IMR-90 (cell line): ENCODE results near the gene TNFRSF1A. TPM values are rescaled to one million over a fixed set of nuclear protein-coding genes. Genes with fewer than 3 reads are reported as not detected.
A peak's percentile ranks its signal among the peaks of the same experiment; 100 is the strongest.

Experiments used
- ATAC-seq: fragments of 200-7000 bp; cut with Tn5 transposase; 2 replicates; pipeline ENCODE4 v1.9.1; 2020; ENCODE audit warnings: low read depth, mild to moderate bottlenecking, moderate library complexity
- BruUV-seq: library from RNA; stranded (reverse); fragments of 400-500 nt; replicated peaks from 2 replicates; lab custom pipeline; 2021; lab: Mats Ljungman, UMichigan
- CTCF ChIA-PET: fragments of 300-600 bp; formaldehyde crosslinking; extraction: SDS; loops from one replicate; lab custom pipeline; 2021; ENCODE audit warnings: antibody characterized with exemption; lab: Yijun Ruan, JAX
- POLR2A ChIA-PET: fragments of 300-600 bp; sonication (Branson Sonifier 250); formaldehyde crosslinking; loops from one replicate; lab custom pipeline; 2022; ENCODE audit warnings: antibody characterized with exemption; ENCODE audit not compliant: unreplicated experiment; lab: Charles Lee
- DNase-seq: peaks from one replicate; pipeline ENCODE4 v3.0.0; 2013
- H2AFZ ChIP-seq: replicated peaks from 2 replicates; pipeline ENCODE3; 2013; ENCODE audit warnings: low read length, mild to moderate bottlenecking; ENCODE audit not compliant: poor library complexity
- H2AK5ac ChIP-seq: 2 replicates; pipeline ENCODE4 v1.6.1; 2013; ENCODE audit warnings: low read depth, low read length, inconsistent platforms
- H2AK9ac ChIP-seq: replicated peaks from 2 replicates; pipeline ENCODE3; 2013; ENCODE audit warnings: mild to moderate bottlenecking, low read depth, low read length, moderate library complexity; ENCODE audit not compliant: poor library complexity
- H2BK120ac ChIP-seq: 2 replicates; pipeline ENCODE4 v1.6.1; 2013; ENCODE audit warnings: low read depth, low read length, inconsistent platforms
- H2BK15ac ChIP-seq: 3 replicates; pipeline ENCODE4 v1.6.1; 2013; ENCODE audit warnings: low read depth, low read length, inconsistent platforms
- H2BK20ac ChIP-seq: 2 replicates; pipeline ENCODE4 v1.6.1; 2013; ENCODE audit warnings: low read depth, mild to moderate bottlenecking, inconsistent platforms, low read length, moderate library complexity
- H2BK5ac ChIP-seq: 2 replicates; pipeline ENCODE4 v1.6.1; 2013; ENCODE audit warnings: mild to moderate bottlenecking, low read depth, low read length, inconsistent platforms; ENCODE audit not compliant: poor library complexity, severe bottlenecking
- H3K14ac ChIP-seq: replicated peaks from 2 replicates; pipeline ENCODE4 v1.6.1; 2013; ENCODE audit warnings: low read depth, low read length, inconsistent platforms
- H3K18ac ChIP-seq: 2 replicates; pipeline ENCODE4 v1.6.1; 2013; ENCODE audit warnings: low read depth, low read length, control low read depth
- H3K23ac ChIP-seq: 2 replicates; pipeline ENCODE4 v1.6.1; 2013; ENCODE audit warnings: low read depth, low read length, inconsistent platforms
- H3K27ac ChIP-seq: 2 replicates; pipeline ENCODE4 v1.5.1; 2013; ENCODE audit warnings: mild to moderate bottlenecking, control low read depth, low read length; ENCODE audit not compliant: insufficient read depth
- H3K27me3 ChIP-seq: 2 replicates; pipeline ENCODE4 v1.6.1; 2013; ENCODE audit warnings: low read length; ENCODE audit not compliant: control insufficient read depth, insufficient read depth
- H3K36me3 ChIP-seq: 2 replicates; pipeline ENCODE4 v1.6.1; 2013; ENCODE audit warnings: low read length, mixed read lengths; ENCODE audit not compliant: control insufficient read depth, insufficient read depth
- H3K4ac ChIP-seq: 2 replicates; pipeline ENCODE4 v1.6.1; 2013; ENCODE audit warnings: low read depth, low read length, inconsistent platforms
- H3K4me1 ChIP-seq: 2 replicates; pipeline ENCODE4 v1.6.1; 2013; ENCODE audit warnings: low read length, mixed read lengths; ENCODE audit not compliant: control insufficient read depth, insufficient read depth
- H3K4me2 ChIP-seq: 2 replicates; pipeline ENCODE4 v1.6.1; 2013; ENCODE audit warnings: low read depth, mild to moderate bottlenecking, control low read depth, low read length, moderate library complexity
- H3K4me3 ChIP-seq: 2 replicates; pipeline ENCODE4 v1.5.1; 2013; ENCODE audit warnings: low read depth, mild to moderate bottlenecking, control low read depth, low read length, moderate library complexity; ENCODE audit not compliant: insufficient read depth
- H3K56ac ChIP-seq: 2 replicates; pipeline ENCODE4 v1.6.1; 2013; ENCODE audit warnings: low read length, inconsistent platforms; ENCODE audit not compliant: insufficient read depth; ENCODE audit errors: extremely low read depth
- H3K79me1 ChIP-seq, 2 experiments: 2 replicates each; pipeline ENCODE4 v1.6.1; 2013; ENCODE audit warnings: low read length in 2 of 2, inconsistent platforms in 1 of 2, low read depth in 1 of 2
- H3K9ac ChIP-seq: 2 replicates; pipeline ENCODE4 v1.6.1; 2013; ENCODE audit warnings: low read depth, low read length, control low read depth
- H3K9me1 ChIP-seq: 2 replicates; pipeline ENCODE4 v1.6.1; 2013; ENCODE audit warnings: low read length, inconsistent platforms; ENCODE audit not compliant: insufficient read depth
- H3K9me3 ChIP-seq: 2 replicates; pipeline ENCODE4 v1.6.1; 2013; ENCODE audit warnings: low read length; ENCODE audit not compliant: control insufficient read depth, insufficient read depth
- H4K20me1 ChIP-seq: 2 replicates; pipeline ENCODE4 v1.6.1; 2013; ENCODE audit warnings: low read length, inconsistent platforms; ENCODE audit not compliant: insufficient read depth
- H4K5ac ChIP-seq: 2 replicates; pipeline ENCODE4 v1.6.1; 2013; ENCODE audit warnings: mild to moderate bottlenecking, low read depth, low read length, control low read depth
- H4K8ac ChIP-seq, 2 experiments: 2 replicates each; pipeline ENCODE4 v1.6.1; 2013; ENCODE audit warnings: low read depth in 2 of 2, low read length in 2 of 2, control low read depth in 1 of 2, inconsistent platforms in 1 of 2
- H4K91ac ChIP-seq: 2 replicates; pipeline ENCODE4 v1.6.1; 2013; ENCODE audit warnings: low read depth, low read length, inconsistent platforms; ENCODE audit not compliant: insufficient read depth
- BHLHE40 ChIP-seq: fragments of 150-350 bp; IDR thresholded peaks from 2 replicates; pipeline ENCODE4 v1.6.1; 2016; ENCODE audit warnings: mild to moderate bottlenecking, low read depth, low read length
- CHD1 ChIP-seq: IDR thresholded peaks from 2 replicates; pipeline ENCODE4 v1.6.1; 2012; ENCODE audit warnings: low read depth, low read length, improper control_type of control experiment
- MAFK ChIP-seq: IDR thresholded peaks from 2 replicates; pipeline ENCODE4 v1.6.1; 2012; ENCODE audit warnings: low read depth, low read length, improper control_type of control experiment
- MAZ ChIP-seq: IDR thresholded peaks from 2 replicates; pipeline ENCODE4 v1.6.1; 2012; ENCODE audit warnings: low read depth, mild to moderate bottlenecking, low read length, improper control_type of control experiment, moderate library complexity, borderline replicate concordance
- NFE2L2 ChIP-seq: fragments of 150-350 bp; IDR thresholded peaks from 2 replicates; pipeline ENCODE4 v1.6.1; 2016; ENCODE audit warnings: low read depth, mild to moderate bottlenecking, low read length
- POLR2A ChIP-seq: IDR thresholded peaks from 2 replicates; pipeline ENCODE4 v1.6.1; 2012; ENCODE audit warnings: mild to moderate bottlenecking, low read depth, low read length
- RAD21 ChIP-seq: IDR thresholded peaks from 2 replicates; pipeline ENCODE4 v1.6.1; 2012; ENCODE audit warnings: low read length, improper control_type of control experiment
- RCOR1 ChIP-seq: IDR thresholded peaks from 2 replicates; pipeline ENCODE4 v1.6.1; 2012; ENCODE audit warnings: mild to moderate bottlenecking, low read length, improper control_type of control experiment; ENCODE audit not compliant: insufficient replicate concordance
- RFX5 ChIP-seq: IDR thresholded peaks from 2 replicates; pipeline ENCODE4 v1.8.0; 2012; ENCODE audit warnings: low read depth, mild to moderate bottlenecking, low read length, moderate library complexity
- WGBS, 2 experiments: methylation state at CpG; one replicate each; pipeline versions ENCODE4 v1.1.5 to v1.1.7; 2013; ENCODE audit warnings: missing lambda C conversion rate in 2 of 2; ENCODE audit not compliant: insufficient read length in 1 of 2; ENCODE audit errors: extremely low coverage in 2 of 2; 5-methylcytosine and 5-hydroxymethylcytosine counted together
- dilution Hi-C: fragments of 300-500 bp; cut with HindIII; formaldehyde crosslinking; loops from one replicate; pipeline ENCODE4 v1.14.3; 2018; ENCODE audit warnings: low sequenced_read_pairs; ENCODE audit not compliant: unreplicated experiment
- in situ Hi-C: fragments of 300-500 bp; cut with MboI; formaldehyde crosslinking; loops from 3 replicates; pipeline ENCODE4 v1.14.3; 2019; ENCODE audit warnings: low sequenced_read_pairs, inconsistent platforms, mixed read lengths
- intact Hi-C: fragments of 100-400 bp; cut with micrococcal nuclease; formaldehyde crosslinking; loops from 2 replicates; pipeline ENCODE4 v1.10.0; 2022
- polyA plus RNA-seq, 3 experiments: library from polyadenylated mRNA; depleted of rRNA; stranded (reverse); fragments of >200 nt; gene quantifications; 2 replicates each; pipeline ENCODE4 v1.2.3, GENCODE V29; 2012; ENCODE audit warnings: low replicate concordance in 1 of 3
- total RNA-seq: library from RNA; depleted of rRNA; stranded (reverse); fragments of >200 nt; gene quantifications from 2 replicates; pipeline ENCODE4 v1.2.3, GENCODE V29; 2012
- TF ChIP-seq, protein P1 (sequence below): conservative IDR thresholded peaks from 2 replicates; pipeline ENCODE4 v1.5.1; 2012; ENCODE audit warnings: mild to moderate bottlenecking, low read depth, low read length, improper control_type of control experiment

TNFRSF1A gene
- total and polyA plus RNA-seq, 2 of the 4 experiments (the other 2 are of a cell fraction): 79.6 to 136 TPM

GRCh38 chr12:6284273-6284672, 57.6 kb downstream of the TNFRSF1A start (continued):
- TF ChIP-seq BHLHE40: no peak

GRCh38 chr12:6282453-6282840, 59.4 kb downstream of the TNFRSF1A start:
- Histone ChIP-seq H2BK20ac (peak overlapping the region; percentile 62; the same call in 1 of the 2 replicates), H3K4me3 (no peak overlapping the region), H2AFZ (peak overlapping the region; percentile 53), H2BK120ac (peak overlapping the region; percentile 83), H2BK15ac (peak overlapping the region; percentile 53; the same call in 2 of the 3 replicates), H3K23ac (no peak overlapping the region), H3K9ac (no peak overlapping the region), H3K27me3 (no peaks in the 10 kb centered on the region), H2BK5ac (peak overlapping the region; percentile 27), H4K91ac (peak overlapping the region; percentile 64), H3K9me3 (no peaks in the 10 kb centered on the region), H4K5ac (no peak overlapping the region), H3K27ac (no peak overlapping the region), H3K56ac (no peak overlapping the region), H3K9me1 (peaks cover 30% of the 10 kb centered on the region), H4K20me1 (no peaks in the 10 kb centered on the region), H3K79me1 (peaks cover 0 to 6% of the 10 kb centered on the region in 2 experiments; a peak in 1 of 4 replicates), H3K4me1 (peaks cover 33% of the 10 kb centered on the region), H2AK9ac (peak overlapping the region; percentile 80), H3K36me3 (no peaks in the 10 kb centered on the region), H3K4ac (peak overlapping the region; percentile 78), H2AK5ac (peak overlapping the region; percentile 92), H3K14ac (no peak overlapping the region), H3K18ac (no peak overlapping the region; the same call in 1 of the 2 replicates), H3K4me2 (no peak overlapping the region), H4K8ac (peak overlapping the region in 1 of 2 experiments; percentile 31; a peak in 1 of 4 replicates)
- DNase-seq (no peak), ATAC-seq (no peak)
- dilution Hi-C loops: no loop called here
- in situ Hi-C loops: loop anchor here (25.0 kb wide), 1 partner anchor 820 kb away; no protein-coding TSS in a partner anchor
- WGBS, 2 experiments: 94% methylated on average over 2 of the region's 4 CpGs; no CpG with 5 or more reads in 1 of the 2 experiments
- TF ChIP-seq RCOR1: no peak
- no peak for TF ChIP-seq RFX5
- no peak for TF ChIP-seq MAFK
- TF ChIP-seq RAD21: no peak
- no peak for TF ChIP-seq MAZ
- no peak for TF ChIP-seq POLR2A
- TF ChIP-seq CHD1: no peak
- TF ChIP-seq NFE2L2: no peak
- TF ChIP-seq, protein P1, sequence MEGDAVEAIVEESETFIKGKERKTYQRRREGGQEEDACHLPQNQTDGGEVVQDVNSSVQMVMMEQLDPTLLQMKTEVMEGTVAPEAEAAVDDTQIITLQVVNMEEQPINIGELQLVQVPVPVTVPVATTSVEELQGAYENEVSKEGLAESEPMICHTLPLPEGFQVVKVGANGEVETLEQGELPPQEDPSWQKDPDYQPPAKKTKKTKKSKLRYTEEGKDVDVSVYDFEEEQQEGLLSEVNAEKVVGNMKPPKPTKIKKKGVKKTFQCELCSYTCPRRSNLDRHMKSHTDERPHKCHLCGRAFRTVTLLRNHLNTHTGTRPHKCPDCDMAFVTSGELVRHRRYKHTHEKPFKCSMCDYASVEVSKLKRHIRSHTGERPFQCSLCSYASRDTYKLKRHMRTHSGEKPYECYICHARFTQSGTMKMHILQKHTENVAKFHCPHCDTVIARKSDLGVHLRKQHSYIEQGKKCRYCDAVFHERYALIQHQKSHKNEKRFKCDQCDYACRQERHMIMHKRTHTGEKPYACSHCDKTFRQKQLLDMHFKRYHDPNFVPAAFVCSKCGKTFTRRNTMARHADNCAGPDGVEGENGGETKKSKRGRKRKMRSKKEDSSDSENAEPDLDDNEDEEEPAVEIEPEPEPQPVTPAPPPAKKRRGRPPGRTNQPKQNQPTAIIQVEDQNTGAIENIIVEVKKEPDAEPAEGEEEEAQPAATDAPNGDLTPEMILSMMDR: no peak
- ChIA-PET POLR2A (no interaction called here), CTCF (interaction anchor here (0.7 kb wide), 1 partner anchor 141 kb away, joined by 3 read pairs; no protein-coding TSS in a partner anchor)
- intact Hi-C loops: loop anchor here (10.0 kb wide), 1 partner anchor 778 kb away; no protein-coding TSS in a partner anchor
- no TSS peak for BruUV-seq
